ENCODE data around the gene TLCD5. TPM values are rescaled to one million over a fixed set of nuclear protein-coding genes. Genes with fewer than 3 reads are reported as not detected.

TLCD5 gene
- polyA plus RNA-seq, 4 donors: 0.54 to 4.4 (median 1.7) TPM; not detected in 1

- 94 to 95% (median 94%) methylated on average over 6 of the region's 6 CpGs for WGBS, 3 donors
- Histone ChIP-seq H3K4me1 (ENCODE audit: control insufficient read depth in 3 of 3, insufficient read depth in 2 of 3, low read depth in 1 of 3, low read length in 2 of 3) (peaks cover 0 to 18% (median 10%) of the 10 kb centered on the region in 3 donors), H3K27ac (ENCODE audit: low read depth in 1 of 3, low read length in 2 of 3) (no peak overlapping the region), H3K9me3 (ENCODE audit: control insufficient read depth in 2 of 2, insufficient read depth in 1 of 2, low read depth in 1 of 2, low read length in 1 of 2) (no peaks in the 10 kb centered on the region), H3K27me3 (ENCODE audit: control insufficient read depth in 3 of 3, insufficient read depth in 3 of 3, low read length in 3 of 3) (no peaks in the 10 kb centered on the region), H3K4me3 (ENCODE audit: low read depth in 1 of 3, low read length in 3 of 3) (no peak overlapping the region), H3K36me3 (ENCODE audit: control insufficient read depth in 3 of 3, insufficient read depth in 2 of 3, low read depth in 1 of 3, low read length in 3 of 3) (peaks cover 0 to 7% (median 0%) of the 10 kb centered on the region in 3 donors)
- no peak for DNase-seq
- FAIRE-seq: no peak
These were observed 4.9 kb downstream of the TLCD5 start for GRCh38 chr11:120330045-120330444.

- 8 to 43% (median 32%) methylated on average over 2 of the region's 2 CpGs for WGBS, 3 donors
- H3K27ac ChIP-seq (ENCODE audit: low read depth in 1 of 3, low read length in 2 of 3): no peak overlapping the region
- peaks cover 0 to 10% (median 7%) of the 10 kb centered on the region in 3 donors for H3K4me1 ChIP-seq (ENCODE audit: control insufficient read depth in 3 of 3, insufficient read depth in 2 of 3, low read depth in 1 of 3, low read length in 2 of 3)
These were observed 6.3 kb downstream of the TLCD5 start for GRCh38 chr11:120331301-120331996.

DNA sequence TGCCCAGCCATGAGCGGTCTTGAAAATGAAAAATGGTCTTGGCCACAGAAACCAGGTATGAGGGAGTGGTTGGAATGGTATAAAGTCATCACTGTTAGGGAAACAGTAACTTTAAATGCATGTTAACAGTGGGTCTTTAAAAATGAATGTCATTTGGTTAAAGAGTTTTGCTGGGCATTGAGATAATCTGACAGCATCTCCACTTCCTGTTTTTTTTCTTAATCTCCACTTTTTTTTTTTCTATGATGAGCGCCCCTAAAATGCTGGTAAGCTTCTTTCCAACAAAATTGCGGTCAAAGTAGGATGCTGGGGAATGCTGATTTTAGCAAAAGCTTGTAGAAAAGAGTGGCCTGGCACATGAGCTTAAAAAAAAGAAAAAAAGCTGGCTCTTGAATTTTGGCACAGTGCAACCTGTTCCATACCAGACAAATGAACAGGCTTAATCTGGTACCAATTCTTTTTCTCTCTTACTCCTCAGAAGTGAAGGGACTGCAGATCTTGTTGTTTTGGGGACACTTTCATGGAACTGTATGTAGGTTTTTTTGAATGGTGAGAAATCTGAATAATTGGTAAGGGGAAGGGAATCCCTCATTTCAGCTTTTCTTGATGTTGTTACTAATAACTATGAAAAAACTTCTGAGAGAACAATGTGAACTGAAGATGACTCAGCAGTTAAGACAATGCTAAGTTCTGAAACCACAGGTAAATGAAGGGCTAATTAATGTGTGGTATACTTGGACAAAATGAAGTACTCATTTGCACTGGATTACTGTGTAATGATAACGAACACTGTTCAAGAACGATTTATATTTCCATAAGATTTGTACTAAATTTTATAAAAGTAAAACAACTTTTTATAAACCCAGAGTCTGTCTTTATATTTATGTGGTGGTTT, 8.0 kb downstream of the TLCD5 start:
- 87 to 96% (median 95%) methylated on average over 5 of the region's 5 CpGs for WGBS, 3 donors
- H3K27ac ChIP-seq (ENCODE audit: low read depth in 1 of 3, low read length in 2 of 3): no peak overlapping the region
- FAIRE-seq: no peak
- H3K4me1 ChIP-seq (ENCODE audit: control insufficient read depth in 3 of 3, insufficient read depth in 2 of 3, low read depth in 1 of 3, low read length in 2 of 3): peaks cover 0 to 4% (median 2%) of the 10 kb centered on the region in 3 donors
- no peaks in the 10 kb centered on the region for H3K9me3 ChIP-seq (ENCODE audit: control insufficient read depth in 2 of 2, insufficient read depth in 1 of 2, low read depth in 1 of 2, low read length in 1 of 2)
- no peak for DNase-seq
- H3K36me3 ChIP-seq (ENCODE audit: control insufficient read depth in 3 of 3, insufficient read depth in 2 of 3, low read depth in 1 of 3, low read length in 3 of 3): peaks cover 0 to 7% (median 0%) of the 10 kb centered on the region in 3 donors
- no peaks in the 10 kb centered on the region for H3K27me3 ChIP-seq (ENCODE audit: control insufficient read depth in 3 of 3, insufficient read depth in 3 of 3, low read length in 3 of 3)
- no peak overlapping the region for H3K4me3 ChIP-seq (ENCODE audit: low read depth in 1 of 3, low read length in 3 of 3)

More at GRCh38 chr11:120331301-120331996, 6.3 kb downstream of the TLCD5 start:
- Histone ChIP-seq H3K36me3 (ENCODE audit: control insufficient read depth in 3 of 3, insufficient read depth in 2 of 3, low read depth in 1 of 3, low read length in 3 of 3) (peaks cover 0 to 7% (median 0%) of the 10 kb centered on the region in 3 donors), H3K9me3 (ENCODE audit: control insufficient read depth in 2 of 2, insufficient read depth in 1 of 2, low read depth in 1 of 2, low read length in 1 of 2) (no peaks in the 10 kb centered on the region), H3K4me3 (ENCODE audit: low read depth in 1 of 3, low read length in 3 of 3) (no peak overlapping the region), H3K27me3 (ENCODE audit: control insufficient read depth in 3 of 3, insufficient read depth in 3 of 3, low read length in 3 of 3) (no peaks in the 10 kb centered on the region)
- DNase-seq (no peak), FAIRE-seq (no peak)

GRCh38 chr11:120333801-120334200, 8.7 kb downstream of the TLCD5 start:
- no peaks in the 10 kb centered on the region for H3K9me3 ChIP-seq (ENCODE audit: control insufficient read depth in 2 of 2, insufficient read depth in 1 of 2, low read depth in 1 of 2, low read length in 1 of 2)
- H3K36me3 ChIP-seq (ENCODE audit: control insufficient read depth in 3 of 3, insufficient read depth in 2 of 3, low read depth in 1 of 3, low read length in 3 of 3): peaks cover 0 to 5% (median 0%) of the 10 kb centered on the region in 3 donors
- 83 to 89% (median 84%) methylated on average over 1 of the region's 1 CpG for WGBS, 3 donors
- FAIRE-seq (no peak), DNase-seq (no peak)
- no peak overlapping the region for H3K27ac ChIP-seq (ENCODE audit: low read depth in 1 of 3, low read length in 2 of 3)
- H3K4me3 ChIP-seq (ENCODE audit: low read depth in 1 of 3, low read length in 3 of 3): no peak overlapping the region
- no peaks in the 10 kb centered on the region for H3K27me3 ChIP-seq (ENCODE audit: control insufficient read depth in 3 of 3, insufficient read depth in 3 of 3, low read length in 3 of 3)
- H3K4me1 ChIP-seq (ENCODE audit: control insufficient read depth in 3 of 3, insufficient read depth in 2 of 3, low read depth in 1 of 3, low read length in 2 of 3): peaks cover 0 to 10% (median 6%) of the 10 kb centered on the region in 3 donors

GRCh38 chr11:120334332-120334731, 9.2 kb downstream of the TLCD5 start:
- 38 to 66% (median 42%) methylated on average over 1 of the region's 1 CpG for WGBS, 3 donors
- FAIRE-seq: no peak
- Histone ChIP-seq H3K27ac (ENCODE audit: low read depth in 1 of 3, low read length in 2 of 3) (no peak overlapping the region), H3K36me3 (ENCODE audit: control insufficient read depth in 3 of 3, insufficient read depth in 2 of 3, low read depth in 1 of 3, low read length in 3 of 3) (peaks cover 0 to 5% (median 0%) of the 10 kb centered on the region in 3 donors), H3K9me3 (ENCODE audit: control insufficient read depth in 2 of 2, insufficient read depth in 1 of 2, low read depth in 1 of 2, low read length in 1 of 2) (no peaks in the 10 kb centered on the region), H3K4me1 (ENCODE audit: control insufficient read depth in 3 of 3, insufficient read depth in 2 of 3, low read depth in 1 of 3, low read length in 2 of 3) (peaks cover 0 to 14% (median 6%) of the 10 kb centered on the region in 3 donors), H3K27me3 (ENCODE audit: control insufficient read depth in 3 of 3, insufficient read depth in 3 of 3, low read length in 3 of 3) (no peaks in the 10 kb centered on the region), H3K4me3 (ENCODE audit: low read depth in 1 of 3, low read length in 3 of 3) (no peak overlapping the region)
- no peak for DNase-seq

- no peak for FAIRE-seq
- 0 to 2% (median 0%) methylated on average over 8 of the region's 8 CpGs for WGBS, 3 donors
- no peaks in the 10 kb centered on the region for H3K9me3 ChIP-seq (ENCODE audit: control insufficient read depth in 2 of 2, insufficient read depth in 1 of 2, low read depth in 1 of 2, low read length in 1 of 2)
- peak overlapping the region in 2 of 3 donors; percentile 75 to 97 for H3K4me3 ChIP-seq (ENCODE audit: low read depth in 1 of 3, low read length in 3 of 3)
- peaks cover 0 to 20% (median 6%) of the 10 kb centered on the region in 3 donors for H3K4me1 ChIP-seq (ENCODE audit: control insufficient read depth in 3 of 3, insufficient read depth in 2 of 3, low read depth in 1 of 3, low read length in 2 of 3)
- peak overlapping the region; percentile 32 to 96 (median 90) for H3K27ac ChIP-seq (ENCODE audit: low read depth in 1 of 3, low read length in 2 of 3)
- H3K36me3 ChIP-seq (ENCODE audit: control insufficient read depth in 3 of 3, insufficient read depth in 2 of 3, low read depth in 1 of 3, low read length in 3 of 3): peaks cover 0 to 3% (median 0%) of the 10 kb centered on the region in 3 donors
- H3K27me3 ChIP-seq (ENCODE audit: control insufficient read depth in 3 of 3, insufficient read depth in 3 of 3, low read length in 3 of 3): no peaks in the 10 kb centered on the region
- DNase-seq: peak; percentile 87 to 90
These were observed 9.9 kb downstream of the TLCD5 start for GRCh38 chr11:120334894-120335462.

DNA sequence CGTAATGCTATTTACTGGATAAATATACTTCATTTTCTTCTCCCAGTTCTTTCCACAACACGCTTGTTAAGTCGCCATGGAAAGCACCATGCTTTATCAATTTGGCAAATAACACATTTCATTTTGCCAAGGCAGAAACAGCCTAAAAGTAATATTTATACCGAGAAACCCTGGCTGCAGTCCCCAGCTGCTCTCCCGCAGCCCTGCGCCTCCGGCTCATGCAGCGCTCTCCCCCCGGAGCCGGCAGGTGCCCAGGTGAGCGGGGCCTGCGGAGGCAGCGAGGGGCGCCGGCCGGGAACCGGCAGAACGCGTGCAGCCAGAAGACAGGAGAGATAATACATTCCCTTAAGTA, 10.4 kb downstream of the TLCD5 start:
- no peaks in the 10 kb centered on the region for H3K27me3 ChIP-seq (ENCODE audit: control insufficient read depth in 3 of 3, insufficient read depth in 3 of 3, low read length in 3 of 3)
- H3K4me1 ChIP-seq (ENCODE audit: control insufficient read depth in 3 of 3, insufficient read depth in 2 of 3, low read depth in 1 of 3, low read length in 2 of 3): peaks cover 0 to 24% (median 6%) of the 10 kb centered on the region in 3 donors
- H3K4me3 ChIP-seq (ENCODE audit: low read depth in 1 of 3, low read length in 3 of 3): peak overlapping the region; percentile 55 to 97 (median 75)
- DNase-seq (peak in 1 of 2 donors; percentile 33), FAIRE-seq (no peak)
- WGBS, 3 donors: 0 to 2% (median 1%) methylated on average over 19 of the region's 19 CpGs
- no peaks in the 10 kb centered on the region for H3K9me3 ChIP-seq (ENCODE audit: control insufficient read depth in 2 of 2, insufficient read depth in 1 of 2, low read depth in 1 of 2, low read length in 1 of 2)
- no peaks in the 10 kb centered on the region for H3K36me3 ChIP-seq (ENCODE audit: control insufficient read depth in 3 of 3, insufficient read depth in 2 of 3, low read depth in 1 of 3, low read length in 3 of 3)
- peak overlapping the region; percentile 90 to 96 (median 93) for H3K27ac ChIP-seq (ENCODE audit: low read depth in 1 of 3, low read length in 2 of 3)

Data from small intestine (tissue), 7 donors.